Activated CD8-positive, alpha-beta memory T cell treated with anti-CD3 and anti-CD28 coated beads, Interleukin-2, amount 50 U/mL, for 24 hours (primary cell): ENCODE data around the gene MAPK13.

Source experiments
- DNase-seq: peaks from one replicate; pipeline ENCODE4 v3.0.0-alpha.2; 2020; ENCODE audit errors: extremely low read depth

The MAPK13 gene

GRCh38 chr6:36149476-36149875, 19.2 kb downstream of the MAPK13 start:
- no peak for DNase-seq

DNA sequence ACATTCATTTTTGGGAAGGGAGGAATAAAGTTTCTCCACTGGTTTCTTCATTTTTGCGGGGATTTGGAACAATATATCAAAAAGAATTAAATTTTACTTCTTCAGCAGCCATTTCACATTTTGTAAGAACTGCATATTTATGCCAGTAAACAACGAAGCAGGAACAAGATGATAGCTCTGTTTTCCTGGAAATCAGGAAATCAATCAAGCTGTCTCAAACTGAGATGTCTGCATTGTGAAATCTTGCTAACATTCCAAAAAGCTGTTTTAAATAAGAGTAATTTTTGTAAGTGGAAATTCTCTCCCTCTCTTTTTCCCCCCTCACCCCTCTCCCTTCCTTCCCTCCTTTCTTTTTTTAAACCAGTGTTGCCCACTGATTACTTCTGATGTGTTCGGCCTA, 20.0 kb downstream of the MAPK13 start:
- DNase-seq: no peak

DNA sequence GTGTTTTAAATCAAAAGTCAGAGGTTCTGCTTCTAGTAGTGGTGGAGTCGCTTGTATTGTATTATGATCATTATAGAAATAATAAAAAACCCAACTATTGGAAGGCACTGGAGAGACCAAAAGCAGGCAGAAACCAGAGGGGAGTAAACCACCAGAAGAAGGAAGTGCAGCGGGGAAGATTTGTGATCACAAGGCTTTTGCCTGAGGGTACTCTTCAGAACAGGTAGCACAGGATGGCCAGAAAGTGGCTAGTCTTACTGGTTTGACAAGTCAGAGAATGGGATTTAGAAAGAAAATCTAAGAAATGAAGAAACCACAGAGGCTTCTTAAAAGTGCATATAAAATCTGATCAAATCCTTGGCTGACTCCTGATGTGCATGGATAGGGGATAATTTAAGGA, 24.0 kb downstream of the MAPK13 start:
- no peak for DNase-seq

- no peak for DNase-seq
Measured at GRCh38 chr6:36155662-36156061, 25.3 kb downstream of the MAPK13 start.

DNA sequence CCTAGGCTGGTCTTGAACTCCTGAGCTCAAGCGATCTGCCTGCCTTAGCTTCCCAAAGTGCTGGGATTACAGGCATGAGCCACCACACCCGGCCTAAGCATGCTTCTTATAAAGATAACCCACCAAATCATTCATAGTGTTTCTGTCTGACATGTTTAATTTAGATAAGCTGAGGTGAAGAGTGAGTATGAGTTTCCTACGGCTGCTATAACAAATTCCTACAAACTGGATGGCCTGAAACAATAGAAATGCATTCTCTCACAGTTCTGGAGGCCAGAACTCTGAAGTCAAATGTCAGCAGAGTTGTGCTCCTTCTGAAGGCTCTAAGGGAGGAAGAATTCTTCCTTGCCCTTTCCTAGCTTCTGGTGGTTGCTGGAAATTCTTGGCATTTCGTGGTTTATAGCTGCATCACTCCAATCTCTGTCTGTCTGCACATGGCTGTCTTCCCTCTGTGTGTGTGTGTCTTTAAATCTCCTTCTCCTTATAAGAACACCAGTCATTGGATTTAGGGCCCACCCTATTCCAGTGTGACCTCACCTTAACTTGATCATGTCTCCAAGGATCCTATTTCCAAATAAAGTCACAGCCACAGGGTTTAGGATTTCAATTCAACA, 29.9 kb downstream of the MAPK13 start:
- no peak for DNase-seq

- no peak for DNase-seq
Measured at GRCh38 chr6:36169023-36170007, 39.0 kb downstream of the MAPK13 start.

- no peak for DNase-seq
Measured at GRCh38 chr6:36170704-36171103, 40.4 kb downstream of the MAPK13 start.

DNA sequence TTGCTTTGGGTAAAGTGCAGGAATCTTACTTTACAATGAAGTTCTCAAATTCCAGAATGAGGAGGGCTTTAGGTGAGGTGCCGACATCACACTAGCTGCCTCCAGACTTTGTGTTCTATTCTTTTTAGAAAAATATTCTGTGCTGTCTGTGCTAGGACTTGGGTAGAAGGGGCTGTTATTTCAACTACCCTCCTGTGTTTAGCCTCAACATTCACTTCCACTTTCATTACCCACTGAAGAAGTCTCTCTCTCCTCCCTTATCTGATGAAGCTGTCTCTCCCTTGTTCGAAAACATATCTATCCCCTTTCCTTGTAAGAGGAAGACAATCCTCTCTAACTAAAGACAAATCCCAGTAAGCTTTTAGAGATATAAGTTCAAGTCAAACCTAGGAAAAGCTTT, 41.3 kb downstream of the MAPK13 start:
- DNase-seq: no peak

GRCh38 chr6:36177166-36177565, 46.9 kb downstream of the MAPK13 start:
- no peak for DNase-seq

DNA sequence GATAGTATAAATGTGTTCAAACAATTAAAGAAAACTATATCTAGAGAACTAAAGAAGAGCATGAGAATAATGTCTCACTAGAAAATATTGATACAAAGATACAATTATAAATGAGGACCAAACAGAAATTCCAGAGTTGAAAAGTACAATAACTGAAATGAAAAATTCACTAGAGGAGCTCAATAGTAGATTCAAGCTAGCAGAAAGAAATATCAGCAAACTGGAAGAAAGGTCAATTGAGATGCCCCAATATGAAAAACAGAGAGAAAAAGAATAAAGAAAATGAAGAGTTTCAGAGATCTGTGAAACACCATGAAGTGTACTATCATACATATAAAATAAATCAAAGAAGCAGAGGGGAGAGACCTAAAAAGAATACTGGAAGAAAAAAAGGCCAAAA, 48.2 kb downstream of the MAPK13 start:
- DNase-seq: no peak

- DNase-seq: no peak
Measured at GRCh38 chr6:36180126-36180525, 49.8 kb downstream of the MAPK13 start.

- no peak for DNase-seq
Measured at GRCh38 chr6:36184311-36184710, 54.0 kb downstream of the MAPK13 start.

DNA sequence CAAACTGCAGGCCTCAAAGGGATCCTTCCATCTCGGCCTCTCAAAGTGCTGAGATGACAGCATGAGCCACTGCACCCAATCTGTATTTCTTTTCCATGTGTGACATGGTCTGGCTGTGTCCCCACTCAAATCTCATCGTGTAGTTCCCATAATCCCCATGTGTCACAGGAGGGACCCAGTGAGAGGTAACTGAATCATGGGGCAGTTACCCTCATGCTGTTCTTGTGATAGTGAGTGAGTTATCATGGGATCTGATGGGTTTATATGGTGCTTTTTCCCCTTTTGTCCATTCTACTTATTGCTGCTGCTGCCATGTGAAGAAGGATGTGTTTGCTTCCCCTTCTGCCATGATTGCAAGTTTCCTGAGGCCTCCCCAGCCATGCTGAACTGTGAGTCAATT, 55.9 kb downstream of the MAPK13 start:
- no peak for DNase-seq

DNA sequence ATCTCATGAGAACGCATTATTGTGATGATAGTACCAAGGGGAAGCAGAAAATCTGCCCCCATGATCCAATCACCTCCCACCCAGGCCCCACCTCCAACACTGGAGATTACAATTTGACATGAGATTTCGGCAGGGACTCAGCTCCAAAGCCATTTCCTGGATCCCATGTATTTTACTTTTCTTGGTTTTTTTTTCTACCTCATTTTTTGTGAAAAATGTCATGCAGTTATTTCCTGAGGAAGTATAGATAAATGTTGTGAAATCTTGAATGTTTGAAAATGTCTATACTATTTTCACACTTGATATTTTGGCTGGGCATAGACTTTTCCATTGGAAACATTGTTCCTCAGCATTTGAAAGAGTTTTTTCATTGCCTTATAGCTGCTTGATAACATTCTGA, 57.1 kb downstream of the MAPK13 start:
- no peak for DNase-seq
